ENCODE measurements around the gene CKS2. TPM values are rescaled to one million over a fixed set of nuclear protein-coding genes. Genes with fewer than 3 reads are reported as not detected.
"Not testable (repeated sequence)": the region's sequence is repeated elsewhere in the genome, so short reads cannot be mapped to it uniquely, and the experiment has no call there.

The CKS2 gene
- total RNA-seq, 4 donors from 2014 or later, result 6.5 to 13.2 (median 6.9) TPM

GRCh38 chr9:89281106-89281505, 29.9 kb upstream of the CKS2 start:
- intact Hi-C loops (cut with DNase I; ENCODE audit: low total_unique reads), result no loop called here
- in situ Hi-C loops (cut with MboI; ENCODE audit: low sequenced_read_pairs in 4 of 4), result loop anchor here in 1 of 4 donors (25.0 kb wide), 1 partner anchor 719 kb away; no protein-coding TSS in a partner anchor
- ATAC-seq, result no peak

GRCh38 chr9:89282248-89282968, 28.6 kb upstream of the CKS2 start:
- DNase-seq; H3K4me1 ChIP-seq; H3K36me3 ChIP-seq; intact Hi-C loops (cut with DNase I; ENCODE audit: low total_unique reads); H3K9me3 ChIP-seq; H3K27ac ChIP-seq; ATAC-seq; H3K27me3 ChIP-seq: not testable (repeated sequence)
- in situ Hi-C loops (cut with MboI; ENCODE audit: low sequenced_read_pairs in 4 of 4), result loop anchor here in 1 of 4 donors (25.0 kb wide), 1 partner anchor 720 kb away; no protein-coding TSS in a partner anchor
- H3K4me3 ChIP-seq, result peak overlapping the region in 2 of 4 donors; percentile 22 to 31

More at GRCh38 chr9:89281106-89281505, 29.9 kb upstream of the CKS2 start:
- no peak for DNase-seq
- no peaks in the 10 kb centered on the region for H3K9me3 ChIP-seq
- no peaks in the 10 kb centered on the region for H3K4me1 ChIP-seq
- H3K36me3 ChIP-seq, result no peaks in the 10 kb centered on the region
- no peak overlapping the region for H3K27ac ChIP-seq
- no peak overlapping the region for H3K4me3 ChIP-seq
- no peak for TF ChIP-seq POLR2A (IDR thresholded peaks at IDR 0.05)
- TF ChIP-seq CTCF (IDR thresholded peaks at IDR 0.05 in 4 of 5, conservative IDR thresholded peaks at IDR 0.05 in 1 of 5), result no peak
- H3K27me3 ChIP-seq, result no peaks in the 10 kb centered on the region

GRCh38 chr9:89284076-89284475, 26.9 kb upstream of the CKS2 start:
- Histone ChIP-seq H3K4me3 (no peak overlapping the region), H3K27me3 (no peaks in the 10 kb centered on the region), H3K27ac (no peak overlapping the region), H3K4me1 (no peaks in the 10 kb centered on the region), H3K36me3 (no peaks in the 10 kb centered on the region), H3K9me3 (no peaks in the 10 kb centered on the region)
- no peak for ATAC-seq
- intact Hi-C loops (cut with DNase I; ENCODE audit: low total_unique reads), result no loop called here
- no peak for TF ChIP-seq POLR2A (IDR thresholded peaks at IDR 0.05)
- TF ChIP-seq CTCF (IDR thresholded peaks at IDR 0.05 in 4 of 5, conservative IDR thresholded peaks at IDR 0.05 in 1 of 5), result no peak
- in situ Hi-C loops (cut with MboI; ENCODE audit: low sequenced_read_pairs in 4 of 4), result loop anchor here in 1 of 4 donors (25.0 kb wide), 1 partner anchor 722 kb away; no protein-coding TSS in a partner anchor
- DNase-seq, result no peak

GRCh38 chr9:89291741-89292140, 19.3 kb upstream of the CKS2 start:
- no peaks in the 10 kb centered on the region for H3K4me1 ChIP-seq
- intact Hi-C loops (cut with DNase I; ENCODE audit: low total_unique reads) (no loop called here), in situ Hi-C loops (cut with MboI; ENCODE audit: low sequenced_read_pairs in 4 of 4) (loop anchor here in 1 of 4 donors (25.0 kb wide), 1 partner anchor 729 kb away; no protein-coding TSS in a partner anchor)
- no peak overlapping the region for H3K27ac ChIP-seq
- ATAC-seq (no peak), DNase-seq (no peak)
- H3K27me3 ChIP-seq, result no peaks in the 10 kb centered on the region
- TF ChIP-seq CTCF (IDR thresholded peaks at IDR 0.05 in 4 of 5, conservative IDR thresholded peaks at IDR 0.05 in 1 of 5) (no peak), POLR2A (IDR thresholded peaks at IDR 0.05) (no peak)
- H3K9me3 ChIP-seq, result no peaks in the 10 kb centered on the region
- H3K36me3 ChIP-seq, result no peaks in the 10 kb centered on the region
- no peak overlapping the region for H3K4me3 ChIP-seq

- no peaks in the 10 kb centered on the region for H3K27me3 ChIP-seq
- H3K4me3 ChIP-seq, result no peak overlapping the region
- intact Hi-C loops (cut with DNase I; ENCODE audit: low total_unique reads) (no loop called here), in situ Hi-C loops (cut with MboI; ENCODE audit: low sequenced_read_pairs in 4 of 4) (loop anchor here in 1 of 4 donors (25.0 kb wide), 1 partner anchor 731 kb away; no protein-coding TSS in a partner anchor)
- H3K9me3 ChIP-seq, result no peaks in the 10 kb centered on the region
- H3K27ac ChIP-seq, result no peak overlapping the region
- TF ChIP-seq CTCF (IDR thresholded peaks at IDR 0.05 in 4 of 5, conservative IDR thresholded peaks at IDR 0.05 in 1 of 5), result no peak
- no peak for TF ChIP-seq POLR2A (IDR thresholded peaks at IDR 0.05)
- no peaks in the 10 kb centered on the region for H3K4me1 ChIP-seq
- DNase-seq (no peak), ATAC-seq (no peak)
- H3K36me3 ChIP-seq, result no peaks in the 10 kb centered on the region
Observed at GRCh38 chr9:89293014-89293413, 18.0 kb upstream of the CKS2 start.
